Peyer's patch (tissue), 4 donors: ENCODE results near the gene CAV1.

Experiments used
- POLR2A ChIP-seq, 2 donors: fragments of 450-650 bp; IDR thresholded peaks; one replicate each; pipeline ENCODE4 v1.5.1; 2017; ENCODE audit warnings: antibody characterized with exemption in 2 of 2, mild to moderate bottlenecking in 2 of 2, moderate library complexity in 2 of 2
- TF ChIP-seq, protein P1 (sequence below), 6 experiments: fragments of 450-650 bp in 4 of 6; fragments of 200-600 bp in 2 of 6; sonication (generic) in 1 of 6; IDR thresholded peaks; one replicate each; pipeline ENCODE4 v1.5.1; 2017 to 2019; ENCODE audit warnings: antibody characterized with exemption in 6 of 6, mild to moderate bottlenecking in 3 of 6, moderate library complexity in 1 of 6

DNA sequence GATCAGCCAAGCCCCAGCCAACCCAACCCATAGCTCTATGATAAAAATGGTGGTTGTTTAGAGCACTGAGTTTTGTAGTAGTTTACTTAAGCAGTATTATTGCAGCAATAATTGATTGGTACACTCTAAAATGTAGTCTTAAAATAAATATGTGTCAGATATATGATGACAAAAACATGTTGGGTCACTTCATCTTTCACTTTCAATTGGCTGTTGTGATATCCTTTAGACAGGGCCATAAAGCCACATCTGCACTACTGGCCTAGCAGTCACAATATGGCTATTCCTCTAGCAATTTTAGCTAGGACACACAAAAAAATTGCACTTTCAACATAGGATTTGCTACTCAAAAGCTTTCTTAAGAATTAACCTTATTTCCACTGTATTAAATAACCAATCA, 5.9 kb upstream of the CAV1 start:
- TF ChIP-seq POLR2A (IDR thresholded peaks at IDR 0.05), result no peak
- TF ChIP-seq, protein P1, sequence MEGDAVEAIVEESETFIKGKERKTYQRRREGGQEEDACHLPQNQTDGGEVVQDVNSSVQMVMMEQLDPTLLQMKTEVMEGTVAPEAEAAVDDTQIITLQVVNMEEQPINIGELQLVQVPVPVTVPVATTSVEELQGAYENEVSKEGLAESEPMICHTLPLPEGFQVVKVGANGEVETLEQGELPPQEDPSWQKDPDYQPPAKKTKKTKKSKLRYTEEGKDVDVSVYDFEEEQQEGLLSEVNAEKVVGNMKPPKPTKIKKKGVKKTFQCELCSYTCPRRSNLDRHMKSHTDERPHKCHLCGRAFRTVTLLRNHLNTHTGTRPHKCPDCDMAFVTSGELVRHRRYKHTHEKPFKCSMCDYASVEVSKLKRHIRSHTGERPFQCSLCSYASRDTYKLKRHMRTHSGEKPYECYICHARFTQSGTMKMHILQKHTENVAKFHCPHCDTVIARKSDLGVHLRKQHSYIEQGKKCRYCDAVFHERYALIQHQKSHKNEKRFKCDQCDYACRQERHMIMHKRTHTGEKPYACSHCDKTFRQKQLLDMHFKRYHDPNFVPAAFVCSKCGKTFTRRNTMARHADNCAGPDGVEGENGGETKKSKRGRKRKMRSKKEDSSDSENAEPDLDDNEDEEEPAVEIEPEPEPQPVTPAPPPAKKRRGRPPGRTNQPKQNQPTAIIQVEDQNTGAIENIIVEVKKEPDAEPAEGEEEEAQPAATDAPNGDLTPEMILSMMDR (IDR thresholded peaks at IDR 0.05), result no peak
